ENCODE data around the gene GLRX5.
"Not testable (repeated sequence)": the region's sequence is repeated elsewhere in the genome, so short reads cannot be mapped to it uniquely, and the experiment has no call there.

GLRX5 gene

GRCh38 chr14:95498622-95499353, 36.1 kb upstream of the GLRX5 start:
- no peak for DNase-seq (ENCODE audit: low read depth in 2 of 2)

DNA sequence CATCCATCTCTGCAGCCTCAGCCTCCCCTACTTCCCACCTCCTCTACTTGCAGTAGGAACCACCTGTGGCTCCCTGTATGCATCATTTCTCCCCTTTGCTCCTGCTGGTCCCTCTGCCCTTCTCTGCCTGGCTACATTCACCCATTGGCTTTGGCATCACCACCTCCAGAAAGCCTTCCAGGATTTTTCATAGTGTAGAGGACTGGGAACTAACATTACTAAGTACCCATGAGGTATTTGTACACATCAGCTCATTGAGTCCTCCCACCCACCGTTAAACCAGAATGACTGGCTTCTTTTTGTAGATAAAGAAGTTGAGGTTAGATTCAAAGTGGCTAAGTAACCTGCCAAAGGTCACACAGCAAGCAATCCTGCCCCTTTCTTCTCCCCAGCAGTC, 35.5 kb upstream of the GLRX5 start:
- no peak for DNase-seq (ENCODE audit: low read depth in 2 of 2)

DNA sequence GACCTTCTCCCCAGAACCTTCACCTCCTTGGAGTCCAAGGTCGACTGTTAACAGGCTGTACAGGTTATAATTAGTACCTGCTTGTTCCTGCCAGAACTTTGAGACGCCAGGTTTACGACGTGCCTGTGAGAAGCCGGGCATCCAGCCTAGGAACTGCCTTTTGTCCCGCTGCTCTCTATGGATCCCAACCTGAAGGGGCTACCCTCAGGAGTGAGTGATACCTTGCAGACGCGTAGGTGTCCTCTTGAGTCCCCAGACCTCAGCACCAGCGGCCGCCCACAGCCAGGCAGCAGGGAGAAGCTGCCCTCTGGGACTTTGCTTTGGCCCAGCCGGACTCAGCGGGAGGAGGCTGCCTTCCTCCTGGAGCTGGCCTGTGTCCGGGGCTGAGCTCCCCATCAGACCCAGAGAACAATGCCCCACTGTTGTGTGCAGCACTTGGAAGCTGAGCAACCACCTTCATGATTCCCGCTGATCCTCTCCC, 34.6 kb upstream of the GLRX5 start:
- no peak for DNase-seq (ENCODE audit: low read depth in 2 of 2)

DNA sequence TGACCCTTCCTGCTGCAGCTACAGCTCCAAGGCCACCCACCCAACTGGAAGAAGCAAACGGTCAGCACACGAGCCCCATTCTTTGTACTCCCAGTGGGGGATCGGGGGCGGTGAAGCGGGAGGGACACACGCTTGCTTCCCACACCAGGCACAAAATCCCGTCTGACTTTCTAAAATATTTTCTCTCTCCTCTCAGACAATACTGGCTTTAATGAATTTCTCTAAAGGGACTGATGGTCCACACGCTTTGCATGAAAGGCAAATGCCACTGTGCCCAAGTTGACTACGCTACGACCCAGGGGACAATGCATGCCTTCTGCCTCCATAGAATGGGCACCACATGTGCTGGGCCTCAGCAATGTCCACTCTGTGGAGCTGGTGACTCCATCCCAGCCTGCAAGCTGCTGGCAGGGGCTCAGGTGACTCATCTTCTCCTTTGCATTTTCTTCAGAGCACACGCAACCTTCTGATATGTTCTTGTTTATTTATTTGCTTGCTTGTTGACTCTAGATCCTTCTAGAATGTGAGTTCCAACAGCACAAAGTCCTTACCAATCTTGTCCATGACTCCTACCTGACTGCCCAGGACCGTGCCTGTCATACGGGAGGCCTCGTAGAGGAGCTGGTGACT, 34.0 kb upstream of the GLRX5 start:
- DNase-seq (ENCODE audit: low read depth in 2 of 2): no peak

DNA sequence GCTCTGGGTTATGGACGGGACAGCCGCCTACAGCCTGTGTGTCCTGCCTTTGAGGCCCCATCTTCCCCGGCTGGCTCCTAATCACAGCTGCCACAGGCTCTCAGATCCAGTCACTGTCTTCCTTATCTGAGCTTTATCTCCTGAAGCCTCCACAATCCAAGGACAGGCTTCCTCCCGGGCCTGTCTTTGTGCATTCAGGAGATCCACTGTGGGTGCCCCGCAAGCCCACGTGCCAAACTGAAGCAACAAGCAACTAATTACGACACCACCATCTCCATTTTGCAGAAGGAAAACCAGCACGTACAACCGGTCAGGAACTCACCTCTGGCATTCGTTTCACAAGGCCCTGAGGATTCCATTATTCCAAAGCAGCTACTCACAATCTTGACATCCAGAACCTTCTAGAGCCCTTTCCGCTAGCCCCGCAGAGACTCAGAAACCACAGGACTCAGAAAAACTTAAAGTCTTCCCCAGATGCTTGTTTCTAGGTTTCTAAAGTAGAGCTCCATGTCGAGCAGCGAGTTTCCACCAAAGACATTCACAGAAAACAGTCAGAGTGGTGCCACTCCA, 32.4 kb upstream of the GLRX5 start:
- DNase-seq (ENCODE audit: low read depth in 2 of 2): no peak

DNA sequence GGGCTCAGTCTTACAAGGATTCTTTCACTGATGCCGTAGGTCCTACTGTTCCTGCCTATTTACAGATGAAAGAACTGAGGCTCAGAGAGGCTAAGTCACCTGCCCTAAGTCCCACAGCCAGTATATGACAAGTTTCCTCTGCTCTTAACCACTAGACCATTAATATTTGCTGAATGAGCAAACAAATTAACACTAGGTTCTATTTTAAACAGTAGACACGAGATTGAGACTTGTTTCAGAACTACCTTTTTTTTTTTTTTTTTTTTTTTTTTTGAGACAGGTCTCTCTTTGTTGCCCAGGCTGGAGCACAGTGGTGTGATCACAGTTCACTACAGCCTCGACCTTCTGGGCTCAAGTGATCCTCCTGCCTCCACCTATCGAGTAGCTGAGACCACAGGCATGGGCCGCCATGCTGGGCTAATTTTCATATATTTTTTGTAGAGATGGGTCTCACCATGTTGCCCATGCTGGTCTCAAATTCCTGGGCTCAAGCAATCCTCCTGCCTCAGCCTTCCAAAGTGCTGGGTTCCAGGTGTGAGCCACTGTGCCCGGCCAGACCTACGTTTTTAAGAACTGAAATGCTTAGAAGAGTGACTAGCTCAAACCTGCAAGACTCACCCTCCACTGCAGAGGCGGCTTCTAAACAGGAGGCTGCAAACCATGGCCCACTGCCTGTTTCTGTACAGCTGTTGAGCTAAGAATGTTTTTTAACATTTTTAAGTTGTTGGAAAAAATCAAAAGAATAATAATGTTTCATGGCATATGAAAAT, 31.3 kb upstream of the GLRX5 start:
- no peak for DNase-seq (ENCODE audit: low read depth in 2 of 2)

- no peak for DNase-seq (ENCODE audit: low read depth in 2 of 2)
These were observed 30.5 kb upstream of the GLRX5 start for GRCh38 chr14:95504135-95505029.

DNA sequence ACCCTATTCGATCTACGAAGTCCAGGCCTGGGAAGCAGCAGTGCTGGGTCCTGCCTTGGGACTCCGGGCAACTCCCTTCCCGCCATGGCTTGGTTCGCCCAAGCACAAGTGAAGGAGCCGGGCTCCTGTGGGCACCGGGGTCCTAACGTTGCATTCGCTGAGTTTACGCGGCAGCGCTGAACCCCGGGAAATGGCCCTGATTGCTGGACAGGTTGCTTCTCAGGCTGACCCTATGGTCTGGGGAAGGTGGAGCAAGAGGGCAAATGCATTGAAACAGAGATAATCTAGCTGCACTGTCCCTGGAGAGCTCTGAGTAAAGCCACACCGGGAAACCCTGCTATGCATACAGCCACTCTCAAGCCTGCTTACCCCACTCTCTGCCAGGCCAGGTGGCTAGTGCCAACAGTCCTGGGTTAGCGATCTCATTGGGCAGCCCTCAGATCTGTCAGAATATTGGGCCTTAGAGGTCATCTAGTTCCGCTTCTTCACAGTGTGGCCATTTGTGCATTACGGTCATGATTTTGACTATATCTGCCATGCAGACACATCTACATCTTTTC, 29.7 kb upstream of the GLRX5 start:
- no peak for DNase-seq (ENCODE audit: low read depth in 2 of 2)

GRCh38 chr14:95507174-95507573, 27.7 kb upstream of the GLRX5 start:
- DNase-seq (ENCODE audit: low read depth in 2 of 2): no peak

DNA sequence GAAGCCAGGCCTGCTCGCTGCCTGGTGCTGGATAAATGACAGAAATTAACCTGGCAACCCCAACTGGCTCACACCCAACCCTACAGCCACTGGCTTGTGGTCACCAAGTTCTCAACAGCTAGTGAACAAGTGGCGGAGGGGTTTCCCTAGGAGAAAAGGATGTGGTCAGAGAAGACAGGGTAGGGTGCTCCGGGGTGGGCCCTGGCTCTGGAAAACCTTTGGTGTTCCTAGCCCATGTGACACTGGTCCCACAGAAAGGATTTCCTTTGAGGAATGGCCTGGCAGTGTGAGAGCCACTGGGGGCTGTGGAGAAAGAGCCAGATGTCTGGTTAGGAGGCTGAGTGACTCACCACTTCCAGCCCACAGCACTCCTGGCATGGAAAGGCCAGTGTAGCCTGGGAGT, 27.1 kb upstream of the GLRX5 start:
- no peak for DNase-seq (ENCODE audit: low read depth in 2 of 2)

GRCh38 chr14:95508377-95508776, 26.5 kb upstream of the GLRX5 start:
- no peak for DNase-seq (ENCODE audit: low read depth in 2 of 2)

GRCh38 chr14:95509495-95509894, 25.4 kb upstream of the GLRX5 start:
- DNase-seq (ENCODE audit: low read depth in 2 of 2): no peak

DNA sequence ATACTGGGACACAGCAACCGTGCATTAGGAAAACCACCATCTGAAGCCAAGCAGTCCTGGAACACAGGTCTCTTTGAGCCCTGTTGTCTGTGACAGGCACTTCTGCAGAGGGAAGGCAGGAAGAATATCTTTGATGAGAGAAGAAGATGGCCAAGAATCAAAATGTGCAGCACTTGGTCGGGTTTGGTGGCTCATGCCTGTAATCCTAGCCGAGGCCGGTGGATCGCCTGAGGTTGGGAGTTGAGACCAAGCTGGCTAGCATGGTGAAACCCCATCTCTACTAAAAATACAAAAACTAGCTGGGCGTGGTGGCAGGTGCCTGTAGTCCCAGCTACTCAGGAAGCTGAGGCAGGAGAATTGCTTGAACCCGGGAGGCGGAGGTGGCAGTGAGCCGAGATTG, 24.5 kb upstream of the GLRX5 start:
- DNase-seq (ENCODE audit: low read depth in 2 of 2): not testable (repeated sequence)

DNA sequence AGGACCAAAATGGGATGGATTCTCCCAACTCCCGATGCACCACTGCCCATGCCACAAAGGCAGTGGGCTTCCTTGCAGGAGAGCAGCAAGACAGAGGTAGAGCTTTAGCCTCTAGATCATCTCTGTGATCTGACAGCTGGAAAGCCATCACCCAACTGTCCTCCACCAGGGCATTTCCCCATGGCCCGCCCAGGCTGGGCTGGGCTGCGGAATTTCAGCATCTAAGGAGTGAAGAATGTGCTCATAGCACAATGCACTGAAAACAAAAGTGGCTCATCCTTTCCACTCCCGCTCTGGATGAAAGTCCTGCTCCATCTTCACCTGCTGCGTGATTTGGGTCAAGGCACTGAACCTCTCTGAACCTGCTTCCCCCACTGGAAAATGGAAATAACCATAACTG, 24.0 kb upstream of the GLRX5 start:
- DNase-seq (ENCODE audit: low read depth in 2 of 2): no peak

DNA sequence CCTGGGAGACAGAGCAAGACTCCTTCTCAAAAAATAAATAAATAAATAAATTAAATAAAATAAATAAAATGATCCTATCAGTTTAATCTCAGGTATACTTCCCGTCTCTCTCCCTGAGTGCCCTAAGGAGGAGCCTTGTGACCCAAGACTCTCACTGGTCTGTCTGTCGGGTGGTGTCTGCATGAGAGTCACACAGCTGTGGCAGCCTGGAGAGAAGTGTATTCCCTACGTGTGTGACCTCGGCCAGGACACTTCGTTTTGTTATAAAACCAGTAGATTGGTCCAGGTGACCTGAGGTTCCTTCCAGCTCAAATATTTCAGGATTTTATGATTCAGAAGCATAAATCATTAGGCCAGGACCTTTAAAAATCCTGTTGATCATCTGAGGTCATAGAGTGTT, 23.2 kb upstream of the GLRX5 start:
- DNase-seq (ENCODE audit: low read depth in 2 of 2): no peak

DNA sequence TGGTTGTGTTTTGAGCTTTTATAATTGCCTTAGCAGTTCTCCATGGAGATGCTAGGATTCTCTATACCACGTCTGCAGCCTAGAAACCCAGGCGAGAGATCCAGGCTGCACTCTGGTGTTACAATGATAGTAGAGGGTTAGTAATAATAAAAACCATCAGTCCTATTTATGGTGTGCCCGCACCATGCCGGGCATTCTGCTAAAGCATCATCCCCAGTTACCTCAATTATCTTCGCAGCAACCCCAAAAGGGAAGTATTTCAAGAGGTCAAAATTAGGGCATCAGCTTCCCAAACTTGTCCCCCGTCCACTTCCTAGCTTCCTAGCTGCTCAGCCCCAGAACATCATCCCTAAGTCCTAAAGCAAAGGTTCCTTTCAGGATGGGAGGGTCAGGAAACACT, 21.6 kb upstream of the GLRX5 start:
- no peak for DNase-seq (ENCODE audit: low read depth in 2 of 2)

GRCh38 chr14:95514131-95515079, 20.4 kb upstream of the GLRX5 start:
- DNase-seq (ENCODE audit: low read depth in 2 of 2): no peak

DNA sequence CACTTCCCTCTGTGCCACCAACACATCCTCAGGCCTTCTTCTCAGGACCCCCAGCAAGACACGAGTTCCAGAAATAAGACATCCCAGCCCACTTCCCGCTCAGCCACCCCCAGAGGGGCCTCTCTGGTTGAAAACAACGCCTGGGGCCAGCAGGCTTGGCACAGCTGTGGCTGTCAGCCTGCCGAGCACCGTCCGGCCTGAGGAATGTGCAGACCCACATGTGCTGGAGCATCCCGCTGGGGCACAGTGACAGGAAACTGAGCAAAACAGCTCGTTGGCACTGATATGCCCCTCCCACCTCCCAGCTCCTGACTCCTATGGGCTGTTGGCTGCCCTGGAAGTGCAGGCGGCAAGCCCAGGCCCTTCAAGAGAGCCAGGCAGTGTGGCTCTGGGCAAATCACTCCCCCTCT, 19.8 kb upstream of the GLRX5 start:
- no peak for DNase-seq (ENCODE audit: low read depth in 2 of 2)

DNA sequence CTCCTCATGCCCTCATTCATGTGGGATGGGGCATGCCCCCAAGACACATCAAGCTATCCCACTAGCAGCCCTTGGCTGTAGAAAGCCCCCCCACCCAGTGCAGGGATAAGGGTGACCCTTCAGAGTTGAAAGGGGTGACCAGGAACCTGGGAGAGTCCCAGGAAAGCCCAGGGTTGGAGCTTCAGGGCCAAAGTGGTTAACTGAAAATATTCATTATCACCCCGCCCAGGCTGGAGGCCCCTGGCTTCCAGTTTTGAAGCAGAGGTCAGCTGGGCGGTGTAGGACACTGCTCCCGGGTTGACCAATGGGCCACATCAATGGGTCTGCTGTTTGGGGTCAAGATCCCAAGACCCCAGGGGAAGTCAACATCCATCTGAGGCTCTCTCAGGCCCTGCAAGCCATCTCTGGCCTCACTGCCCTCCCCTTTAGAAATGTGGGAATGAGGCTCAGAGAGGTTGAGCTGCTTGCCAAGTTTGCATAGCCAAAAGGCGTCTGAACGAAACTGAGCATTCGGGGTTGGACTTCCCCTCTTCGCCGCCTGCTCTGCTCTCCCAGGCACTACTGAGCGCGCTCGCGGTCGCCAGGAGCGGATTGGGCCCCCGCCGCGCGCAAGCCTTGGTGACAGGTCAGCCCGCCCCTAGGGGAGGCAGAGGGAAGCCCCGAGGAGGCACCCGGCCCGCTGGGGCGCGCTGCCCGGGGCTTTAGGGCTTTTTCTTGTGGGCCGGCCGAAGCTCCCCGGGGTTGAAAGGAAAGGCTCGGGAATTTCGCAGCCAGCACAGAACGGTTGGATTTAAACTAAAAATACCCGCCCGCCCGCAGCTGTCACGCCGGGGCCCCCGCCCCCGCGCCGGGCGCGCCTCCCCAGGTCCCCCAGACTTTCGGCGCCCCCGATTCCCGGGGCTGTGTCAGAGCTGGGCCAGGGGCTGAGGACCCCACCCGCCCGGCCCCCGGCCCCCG, 19.0 kb upstream of the GLRX5 start:
- peak; percentile 62 to 75 for DNase-seq (ENCODE audit: low read depth in 2 of 2)

All from stimulated activated CD8-positive, alpha-beta memory T cell treated with anti-CD3 and anti-CD28 coated beads, Interleukin-2, amount 100 ng/mL, for 1 hour (primary cell).